GM19463 (cell line): Measurements from ENCODE around the gene PLPP2.
"Not testable (repeated sequence)": the region's sequence is repeated elsewhere in the genome, so short reads cannot be mapped to it uniquely, and the experiment has no call there.

ENCODE experiments used
- ATAC-seq: cut with Tn5 transposase; IDR thresholded peaks from one replicate; pipeline ENCODE4 v1.9.1; 2021; ENCODE audit warnings: mild to moderate bottlenecking, moderate library complexity; ENCODE audit not compliant: unreplicated experiment

Gene PLPP2

DNA sequence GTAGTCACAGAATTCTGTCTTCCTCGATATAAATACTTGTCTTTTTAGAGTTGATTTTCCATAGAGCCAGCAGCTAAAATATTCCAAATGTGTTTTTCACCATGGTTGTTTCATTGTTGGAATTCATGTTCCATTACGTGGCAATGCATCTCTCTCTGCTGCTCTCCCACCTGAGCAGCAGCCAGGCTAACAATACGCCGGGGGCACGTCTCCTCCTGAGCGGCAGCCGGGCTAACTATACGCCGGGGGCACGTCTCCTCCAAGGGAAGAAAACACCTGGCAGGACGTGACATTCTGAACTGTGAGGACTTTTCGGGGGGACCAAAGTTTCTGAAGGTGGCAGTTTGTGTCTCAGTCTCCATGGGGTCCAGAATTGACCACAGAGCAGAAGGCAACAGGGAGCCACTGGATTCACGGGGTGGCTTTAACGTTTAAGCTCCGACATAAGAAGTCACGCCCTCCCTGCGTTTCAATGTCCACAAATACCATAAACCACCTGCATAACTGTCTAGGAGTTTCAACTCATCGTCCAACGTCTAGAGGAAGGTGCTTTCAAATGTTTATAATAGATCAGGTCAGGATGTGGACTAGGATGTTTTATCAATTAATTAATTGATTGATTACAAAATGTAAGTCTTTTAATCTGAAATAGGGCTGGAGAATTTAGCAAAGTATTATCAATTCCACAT, 15.1 kb downstream of the PLPP2 start:
- no peak for ATAC-seq

DNA sequence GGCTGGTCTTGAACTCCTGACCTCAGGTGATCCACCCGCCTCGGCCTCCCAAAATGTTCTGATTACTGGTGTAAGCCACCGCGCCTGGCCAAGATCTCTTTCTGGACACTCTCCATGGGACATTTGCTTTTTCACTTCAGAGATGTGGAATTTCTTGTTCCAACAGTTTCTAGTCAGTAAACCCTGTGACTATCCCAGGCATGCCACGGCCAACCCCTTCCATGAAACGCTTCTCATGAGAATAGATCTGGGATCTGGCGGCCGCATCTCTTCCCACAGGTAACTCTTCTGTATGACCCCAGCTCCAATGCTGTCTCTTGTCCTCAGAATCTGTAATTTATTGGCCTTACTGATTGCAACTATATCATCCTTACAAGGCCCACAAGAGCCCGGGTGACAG, 16.2 kb downstream of the PLPP2 start:
- ATAC-seq: no peak

DNA sequence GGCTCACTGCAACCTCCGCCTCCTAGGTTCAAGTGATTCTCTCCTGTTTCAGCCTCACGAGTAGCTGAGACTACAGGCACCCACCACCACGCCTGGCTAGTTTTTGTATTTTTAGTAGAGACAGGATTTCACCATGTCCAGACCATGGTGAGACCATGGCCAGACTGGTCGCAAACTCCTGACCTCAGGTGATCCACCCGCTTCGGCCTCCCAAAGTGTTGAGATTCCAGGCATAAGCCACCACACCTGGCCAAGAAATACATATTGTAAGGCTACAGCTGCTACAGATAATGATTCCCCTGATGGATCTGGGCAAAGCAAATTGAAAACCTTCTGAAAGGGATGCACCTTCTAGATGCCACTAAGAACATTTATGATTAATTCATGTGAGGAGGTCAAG, 17.8 kb downstream of the PLPP2 start:
- ATAC-seq: no peak

DNA sequence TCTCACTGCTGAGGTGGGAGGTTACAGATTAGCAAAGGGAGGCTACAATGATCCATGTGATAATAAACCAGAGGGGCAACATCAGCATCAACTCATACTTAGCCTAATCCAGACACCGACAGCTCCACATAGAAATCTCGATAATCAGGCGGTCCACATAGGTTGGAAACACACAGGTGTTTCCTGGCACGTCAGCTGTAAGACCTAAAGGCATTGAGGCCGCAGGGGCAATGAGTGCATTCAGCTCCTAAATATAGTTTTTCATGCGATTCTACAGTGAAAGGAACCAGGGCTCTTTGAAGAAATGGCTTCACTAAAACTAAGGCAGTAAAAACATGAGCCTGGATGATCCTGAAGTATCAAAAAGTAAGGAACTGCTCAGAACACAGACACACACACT, 19.3 kb downstream of the PLPP2 start:
- ATAC-seq: no peak

DNA sequence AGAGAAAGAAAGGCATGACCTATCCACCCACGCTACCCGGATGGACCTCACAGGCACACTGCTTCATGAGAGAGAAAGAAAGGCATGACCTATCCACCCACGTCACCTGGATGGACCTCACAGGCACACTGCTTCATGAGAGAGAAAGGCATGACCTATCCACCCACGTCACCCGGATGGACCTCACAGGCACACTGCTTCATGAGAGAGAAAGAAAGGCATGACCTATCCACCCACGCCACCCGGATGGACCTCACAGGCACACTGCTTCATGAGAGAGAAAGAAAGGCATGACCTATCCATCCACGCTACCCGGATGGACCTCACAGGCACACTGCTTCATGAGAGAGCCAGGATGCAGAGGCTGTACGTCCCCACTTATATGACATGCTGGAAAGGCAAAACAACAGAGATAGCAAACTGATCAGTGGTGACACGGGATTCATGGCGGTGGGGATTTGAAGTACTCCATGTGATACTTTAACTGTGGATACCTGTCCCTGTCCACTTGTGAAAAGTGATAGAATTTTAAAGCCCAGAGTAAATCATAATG, 20.4 kb downstream of the PLPP2 start:
- not testable (repeated sequence) for ATAC-seq

DNA sequence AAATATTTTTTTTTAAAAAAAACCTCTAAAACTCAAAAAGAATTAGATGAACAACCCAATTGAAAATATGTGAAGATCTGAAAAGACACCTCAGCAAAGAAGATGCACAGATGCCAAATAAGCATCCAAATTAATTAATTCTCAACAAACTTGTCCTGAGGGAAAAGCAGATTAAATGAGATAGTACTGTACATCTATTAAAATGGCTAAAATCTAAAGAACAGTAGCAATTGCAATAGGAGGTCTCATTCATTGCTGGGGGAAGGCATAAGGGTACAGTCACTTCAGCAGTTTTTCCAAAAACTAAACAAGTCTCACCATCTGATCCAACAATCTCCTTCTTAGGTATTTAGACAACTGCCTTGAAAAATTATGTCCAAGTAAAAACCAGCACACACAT, 22.0 kb downstream of the PLPP2 start:
- no peak for ATAC-seq

DNA sequence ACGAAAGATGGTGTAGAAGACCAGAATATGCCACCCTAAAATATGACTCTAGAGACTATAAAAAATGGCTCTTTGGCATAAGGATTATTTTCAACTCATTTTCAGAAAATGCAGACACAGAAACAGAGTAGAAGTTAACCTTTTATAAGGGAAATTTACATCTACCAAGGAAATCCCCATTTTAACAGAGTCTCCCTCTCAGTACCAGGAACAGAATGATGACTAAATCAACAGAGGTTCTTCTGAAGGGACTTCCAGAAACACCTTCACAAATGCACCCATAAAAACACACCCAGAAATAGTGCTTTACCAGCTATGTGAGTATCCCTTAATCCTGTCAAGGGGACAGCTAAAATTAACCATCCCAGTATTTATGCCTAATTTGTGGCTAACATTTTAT, 29.1 kb downstream of the PLPP2 start:
- no peak for ATAC-seq

DNA sequence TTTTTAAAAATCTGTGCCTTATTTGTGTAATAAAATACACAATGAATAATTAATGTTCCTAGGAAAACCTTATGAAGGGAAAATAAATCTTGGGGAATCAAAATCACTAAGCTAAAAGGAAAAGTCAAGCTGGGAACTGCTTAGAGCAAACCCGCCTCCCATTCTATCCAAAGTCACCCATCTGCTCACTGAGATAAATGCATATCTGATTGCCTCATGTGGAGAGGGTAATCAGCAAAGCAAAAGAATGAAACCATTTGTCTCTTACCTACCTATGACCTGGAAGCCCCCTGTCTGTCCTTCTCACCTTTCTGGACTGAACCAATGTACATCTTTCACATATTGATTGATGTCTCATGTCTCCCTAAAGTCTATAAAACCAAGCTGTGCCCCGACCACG, 34.4 kb downstream of the PLPP2 start:
- ATAC-seq: not testable (repeated sequence)

DNA sequence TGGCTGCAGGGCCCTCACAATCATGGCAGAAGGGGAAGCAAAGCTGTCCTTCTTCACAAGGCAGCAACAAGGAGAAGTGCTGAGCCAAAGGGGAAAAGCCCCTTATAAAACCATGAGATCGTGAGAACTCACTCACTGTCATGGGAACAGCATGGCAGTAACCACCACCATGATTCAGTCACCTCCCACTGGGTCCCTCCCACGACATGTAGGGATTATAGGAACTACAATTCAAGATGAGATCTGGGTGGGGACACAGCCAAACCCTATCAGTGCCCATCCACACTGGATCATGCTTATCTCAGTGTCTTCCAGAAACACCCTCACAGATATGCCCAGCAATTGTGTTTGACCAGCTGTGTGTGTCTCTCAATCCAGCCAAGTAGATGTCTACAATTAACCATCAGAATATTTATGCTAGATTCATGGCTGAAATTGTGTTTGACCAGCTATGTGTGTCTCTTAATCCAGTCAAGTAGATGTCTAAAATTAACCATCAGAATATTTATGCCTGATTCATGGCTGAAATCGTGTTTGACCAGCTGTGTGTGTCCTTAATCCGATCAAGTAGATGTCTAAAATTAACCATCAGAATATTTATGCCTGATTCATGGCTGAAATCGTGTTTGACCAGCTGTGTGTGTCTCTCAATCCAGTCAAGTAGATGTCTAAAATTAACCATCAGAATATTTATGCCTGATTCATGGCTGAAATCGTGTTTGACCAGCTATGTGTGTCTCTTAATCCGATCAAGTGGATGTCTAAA, 38.6 kb downstream of the PLPP2 start:
- ATAC-seq: not testable (repeated sequence)

DNA sequence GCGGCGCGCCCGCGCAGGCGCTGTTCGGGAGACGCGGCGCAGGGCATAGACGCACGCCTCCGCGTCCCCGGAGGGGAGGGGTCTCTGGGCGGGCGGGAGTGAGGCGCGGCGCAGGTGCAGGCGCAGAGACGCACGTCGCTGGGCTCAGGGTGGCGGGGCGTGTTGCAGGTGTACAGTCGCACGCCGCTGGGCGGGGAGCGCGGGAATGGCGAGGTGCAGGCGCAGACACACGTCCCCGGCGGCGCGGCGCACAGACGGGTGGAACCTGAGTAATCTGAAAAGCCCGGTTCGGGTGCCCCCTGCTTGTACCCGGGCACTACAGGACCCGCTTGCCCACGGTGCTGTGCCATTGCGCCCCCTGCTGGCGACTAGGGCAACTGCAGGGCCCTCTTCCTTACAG, 44.7 kb downstream of the PLPP2 start:
- no peak for ATAC-seq

DNA sequence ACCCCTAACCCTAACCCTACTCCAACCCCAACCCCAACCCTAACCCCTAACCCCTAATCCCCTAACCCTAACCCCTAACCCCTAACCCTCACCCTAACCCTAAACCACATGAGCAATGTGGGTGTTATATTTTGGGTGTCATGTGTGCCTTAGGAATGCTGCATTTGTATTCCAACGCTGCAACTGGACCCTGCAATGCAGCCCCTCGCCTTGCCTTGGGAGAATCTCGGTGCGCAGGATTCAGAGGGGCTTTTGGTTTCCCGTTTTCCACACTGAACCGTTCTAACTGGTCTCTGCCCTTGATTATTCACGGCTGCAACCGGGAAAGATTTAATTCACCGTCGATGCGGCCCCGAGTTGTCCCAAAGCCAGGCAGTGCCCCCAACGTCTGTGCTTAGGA, 45.3 kb downstream of the PLPP2 start:
- not testable (repeated sequence) for ATAC-seq

DNA sequence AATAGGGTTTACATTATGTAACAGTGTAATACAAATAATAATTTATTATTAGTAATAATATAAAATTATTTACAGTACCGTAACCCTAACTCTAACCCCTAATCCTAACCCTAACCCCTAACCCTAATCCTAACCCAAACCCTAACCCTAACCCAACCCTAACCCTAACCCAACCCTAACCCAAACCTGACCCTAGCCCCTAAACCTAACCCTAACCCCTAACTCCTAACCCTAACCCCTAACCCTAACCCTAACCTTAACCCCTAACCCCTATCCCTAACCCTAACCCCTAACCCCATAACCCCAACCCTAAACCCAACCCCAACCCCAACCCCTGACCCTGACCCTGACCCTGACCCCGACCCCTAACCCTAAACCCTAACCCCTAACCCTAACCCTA, 45.7 kb downstream of the PLPP2 start:
- ATAC-seq: no peak
